Endothelial cell of umbilical vein (primary cell): ENCODE measurements around the gene NPAS4.

Experiments
- EZH2 ChIP-seq: IDR thresholded peaks from 2 replicates; pipeline ENCODE4 v1.6.1; 2012; ENCODE audit warnings: borderline replicate concordance, low read depth, mild to moderate bottlenecking, moderate library complexity, low read length, inconsistent platforms; ENCODE audit not compliant: severe bottlenecking
- FOS ChIP-seq: IDR thresholded peaks from 2 replicates; pipeline ENCODE4 v1.6.1; 2011; ENCODE audit warnings: mild to moderate bottlenecking, low read length, moderate library complexity, borderline replicate concordance; ENCODE audit not compliant: insufficient read depth
- GATA2 ChIP-seq: IDR thresholded peaks from 2 replicates; pipeline ENCODE4 v1.7.0; 2011; ENCODE audit warnings: low read depth, mild to moderate bottlenecking, moderate library complexity, mixed read lengths, low read length; ENCODE audit not compliant: insufficient read length, insufficient read depth
- JUN ChIP-seq: IDR thresholded peaks from 2 replicates; pipeline ENCODE4 v1.6.1; 2011; ENCODE audit warnings: borderline replicate concordance, low read depth; ENCODE audit not compliant: insufficient read length, insufficient read depth
- MYC ChIP-seq: IDR thresholded peaks from one replicate; pipeline ENCODE4 v1.6.1; 2011; ENCODE audit warnings: mild to moderate bottlenecking, low read depth, low read length
- POLR2A ChIP-seq: IDR thresholded peaks from 2 replicates; pipeline ENCODE4 v1.6.1; 2012; ENCODE audit warnings: low read depth, mild to moderate bottlenecking, control low read depth, low read length
- POLR2AphosphoS5 ChIP-seq: IDR thresholded peaks from 2 replicates; pipeline ENCODE4 v1.6.1; 2012; ENCODE audit warnings: low read depth, mild to moderate bottlenecking, control low read depth, low read length, moderate library complexity; ENCODE audit not compliant: insufficient read depth
- TF ChIP-seq, protein P1 (sequence below), 2 donors: IDR thresholded peaks; 1 replicate in 1 of 2; 2 replicates in 1 of 2; pipeline ENCODE4 v1.5.1; 2011; ENCODE audit warnings: low read length in 2 of 2, mild to moderate bottlenecking in 2 of 2, moderate library complexity in 2 of 2, control low read depth in 1 of 2, inconsistent platforms in 1 of 2, low read depth in 1 of 2; ENCODE audit not compliant: insufficient read depth in 1 of 2; ENCODE audit errors: extremely low read depth in 1 of 2

DNA sequence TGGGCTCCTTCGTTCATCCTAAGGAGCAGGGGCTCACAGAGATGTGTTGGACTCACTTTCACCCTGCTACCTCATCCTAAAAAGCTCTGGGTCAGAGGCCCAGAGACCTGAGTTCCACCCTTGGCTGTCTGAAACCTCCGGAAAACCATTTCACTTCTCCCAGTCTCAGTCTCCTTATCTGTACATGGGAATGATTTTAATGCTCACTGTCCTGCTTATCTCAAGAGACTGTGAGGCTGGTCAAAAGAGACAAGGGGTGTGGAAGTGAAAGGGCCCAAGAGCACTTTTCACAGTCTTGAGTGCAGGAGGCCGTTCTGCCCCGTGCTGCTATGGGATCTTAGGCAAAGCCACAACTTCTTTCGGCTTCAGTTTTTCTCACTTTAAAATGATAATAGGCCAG is 13.2 kb upstream of the NPAS4 start:
- TF ChIP-seq, protein P1, sequence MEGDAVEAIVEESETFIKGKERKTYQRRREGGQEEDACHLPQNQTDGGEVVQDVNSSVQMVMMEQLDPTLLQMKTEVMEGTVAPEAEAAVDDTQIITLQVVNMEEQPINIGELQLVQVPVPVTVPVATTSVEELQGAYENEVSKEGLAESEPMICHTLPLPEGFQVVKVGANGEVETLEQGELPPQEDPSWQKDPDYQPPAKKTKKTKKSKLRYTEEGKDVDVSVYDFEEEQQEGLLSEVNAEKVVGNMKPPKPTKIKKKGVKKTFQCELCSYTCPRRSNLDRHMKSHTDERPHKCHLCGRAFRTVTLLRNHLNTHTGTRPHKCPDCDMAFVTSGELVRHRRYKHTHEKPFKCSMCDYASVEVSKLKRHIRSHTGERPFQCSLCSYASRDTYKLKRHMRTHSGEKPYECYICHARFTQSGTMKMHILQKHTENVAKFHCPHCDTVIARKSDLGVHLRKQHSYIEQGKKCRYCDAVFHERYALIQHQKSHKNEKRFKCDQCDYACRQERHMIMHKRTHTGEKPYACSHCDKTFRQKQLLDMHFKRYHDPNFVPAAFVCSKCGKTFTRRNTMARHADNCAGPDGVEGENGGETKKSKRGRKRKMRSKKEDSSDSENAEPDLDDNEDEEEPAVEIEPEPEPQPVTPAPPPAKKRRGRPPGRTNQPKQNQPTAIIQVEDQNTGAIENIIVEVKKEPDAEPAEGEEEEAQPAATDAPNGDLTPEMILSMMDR (IDR thresholded peaks at IDR 0.05; ENCODE audit: extremely low read depth in 1 of 2, insufficient read depth in 1 of 2, low read depth in 1 of 2, low read length in 2 of 2), result no peak
- TF ChIP-seq POLR2A (no peak), FOS (no peak), EZH2 (no peak), JUN (no peak), POLR2AphosphoS5 (no peak), GATA2 (no peak), MYC (no peak)
